GM23338 (cell line): ENCODE results near the gene DDX25. TPM values are rescaled to one million over a fixed set of nuclear protein-coding genes. Genes with fewer than 3 reads are reported as not detected.

Experiments used
- ATAC-seq: fragments of 200-7000 bp; cut with Tn5 transposase; 3 replicates; pipeline ENCODE4 v1.9.1; 2020
- DNase-seq: peaks from one replicate; pipeline ENCODE4 v3.0.0-alpha.2; 2015; ENCODE audit warnings: low spot score
- H2AFZ ChIP-seq: fragments of 200-600 bp; sonication (generic); 2 replicates; pipeline ENCODE4 v1.8.0; 2016; ENCODE audit warnings: antibody characterized with exemption, mild to moderate bottlenecking, moderate library complexity
- H3F3A ChIP-seq: fragments of 200-600 bp; sonication (generic); replicated peaks from 2 replicates; pipeline ENCODE4 v1.8.0; 2017; ENCODE audit warnings: antibody characterized with exemption, mixed run types, low read depth
- H3K27ac ChIP-seq: fragments of 200-600 bp; sonication (generic); 2 replicates; pipeline ENCODE4 v1.6.1; 2016; ENCODE audit warnings: low read depth
- H3K27me3 ChIP-seq: fragments of 200-600 bp; sonication (generic); 2 replicates; pipeline ENCODE4 v1.8.0; 2016; ENCODE audit warnings: mild to moderate bottlenecking, mixed run types, moderate library complexity; ENCODE audit not compliant: insufficient read depth
- H3K36me3 ChIP-seq: fragments of 200-600 bp; sonication (generic); 2 replicates; pipeline ENCODE4 v1.8.0; 2016; ENCODE audit warnings: mild to moderate bottlenecking; ENCODE audit not compliant: insufficient read depth
- H3K4me1 ChIP-seq: fragments of 200-600 bp; sonication (generic); 2 replicates; pipeline ENCODE4 v1.8.0; 2016; ENCODE audit warnings: mild to moderate bottlenecking, moderate library complexity; ENCODE audit not compliant: insufficient read depth
- H3K4me2 ChIP-seq: fragments of 200-600 bp; sonication (generic); 2 replicates; pipeline ENCODE4 v1.7.1; 2017; ENCODE audit warnings: mixed run types
- H3K4me3 ChIP-seq: fragments of 200-600 bp; sonication (generic); 2 replicates; pipeline ENCODE4 v1.6.1; 2016; ENCODE audit warnings: mixed run types
- H3K79me2 ChIP-seq: fragments of 200-600 bp; sonication (generic); replicated peaks from 2 replicates; pipeline ENCODE4 v1.8.0; 2017; ENCODE audit warnings: mild to moderate bottlenecking; ENCODE audit not compliant: insufficient read depth
- H3K9me2 ChIP-seq: fragments of 200-600 bp; sonication (generic); 2 replicates; pipeline ENCODE4 v1.8.0; 2017; ENCODE audit not compliant: insufficient read depth
- H4K20me1 ChIP-seq: fragments of 200-600 bp; sonication (generic); replicated peaks from 2 replicates; pipeline ENCODE4 v1.8.0; 2017; ENCODE audit warnings: mild to moderate bottlenecking; ENCODE audit not compliant: insufficient read depth
- H3K27ac Mint-ChIP-seq: 2 replicates; pipeline ENCODE4 v1.8.0; 2020; ENCODE audit warnings: inconsistent platforms, mild to moderate bottlenecking, moderate library complexity, mixed read lengths
- H3K27me3 Mint-ChIP-seq: 3 replicates; pipeline ENCODE4 v1.8.0; 2022; ENCODE audit warnings: low read depth, mild to moderate bottlenecking, moderate library complexity, mixed read lengths, inconsistent platforms; ENCODE audit not compliant: insufficient read depth, poor library complexity
- H3K36me3 Mint-ChIP-seq: 3 replicates; pipeline ENCODE4 v1.8.0; 2021; ENCODE audit warnings: low read depth, mild to moderate bottlenecking, inconsistent platforms, moderate library complexity, mixed read lengths
- H3K4me1 Mint-ChIP-seq: 3 replicates; pipeline ENCODE4 v1.8.0; 2020; ENCODE audit warnings: mild to moderate bottlenecking, inconsistent platforms, mixed read lengths
- H3K4me3 Mint-ChIP-seq: 3 replicates; pipeline ENCODE4 v1.8.0; 2021; ENCODE audit warnings: moderate library complexity, mild to moderate bottlenecking, inconsistent platforms, mixed read lengths
- H3K9me3 Mint-ChIP-seq: 3 replicates; pipeline ENCODE4 v1.8.0; 2020; ENCODE audit warnings: moderate library complexity, mild to moderate bottlenecking, inconsistent platforms, mixed read lengths
- CREB1 ChIP-seq: fragments of 250-450 bp; sonication (Bioruptor Pico); IDR thresholded peaks from 2 replicates; pipeline ENCODE4 v1.5.0; 2020; ENCODE audit warnings: low read depth, mild to moderate bottlenecking, moderate library complexity
- CTCF ChIP-seq, 2 experiments: fragments of 200-600 bp in 1 of 2; sonication (generic) in 1 of 2; conservative IDR thresholded peaks; 2 replicates each; pipeline versions ENCODE4 v1.5.1 to v1.6.1; 2016 to 2017; ENCODE audit warnings: antibody characterized with exemption in 2 of 2, low read depth in 2 of 2, mild to moderate bottlenecking in 2 of 2, moderate library complexity in 1 of 2
- ETS1 ChIP-seq: IDR thresholded peaks from 2 replicates; pipeline ENCODE4 v1.6.1; 2016; ENCODE audit warnings: antibody characterized with exemption
- NANOG ChIP-seq: IDR thresholded peaks from 2 replicates; pipeline ENCODE4 v1.6.1; 2016; ENCODE audit warnings: antibody characterized with exemption, borderline replicate concordance
- POLR2AphosphoS5 ChIP-seq: IDR thresholded peaks from 2 replicates; pipeline ENCODE4 v1.6.1; 2016; ENCODE audit warnings: antibody characterized with exemption, low read depth
- REST ChIP-seq: IDR thresholded peaks from one replicate; pipeline ENCODE4 v1.6.1; 2018; ENCODE audit warnings: antibody characterized with exemption; ENCODE audit not compliant: unreplicated experiment
- ZNF114 ChIP-seq: fragments of 250-450 bp; sonication (Bioruptor Pico); IDR thresholded peaks from 2 replicates; pipeline ENCODE4 v1.5.0; 2020; ENCODE audit warnings: mild to moderate bottlenecking, moderate library complexity
- ZNF331 ChIP-seq: fragments of 250-450 bp; sonication (Bioruptor Pico); IDR thresholded peaks from 2 replicates; pipeline ENCODE4 v1.5.0; 2020; ENCODE audit warnings: low read depth, mild to moderate bottlenecking, moderate library complexity
- ZNF462 ChIP-seq: fragments of 250-450 bp; sonication (Bioruptor Pico); IDR thresholded peaks from 2 replicates; pipeline ENCODE4 v1.5.0; 2020; ENCODE audit warnings: mild to moderate bottlenecking, moderate library complexity
- polyA plus RNA-seq: library from polyadenylated mRNA; unstranded; fragments of >200 nt; fragmentation: Nextera tagmentation; extraction: Ambion mirVana; gene quantifications from 2 replicates; pipeline ENCODE4 v1.2.1, GENCODE V29; 2016
- total RNA-seq: library from RNA; depleted of rRNA; stranded (reverse); fragments of >200 nt; shearing (Covaris generic); gene quantifications from 2 replicates; pipeline ENCODE4 v1.2.3, GENCODE V29; 2014

DDX25 gene
- total and polyA plus RNA-seq, 2 experiments from 2014 or later = 20.6 to 23.6 TPM

GRCh38 chr11:125950696-125951651 lies 46.7 kb downstream of the DDX25 start (continued):
- TF ChIP-seq CTCF (conservative IDR thresholded peaks at IDR 0.05; ENCODE audit: low read depth in 2 of 2) (no peak), NANOG (no peak), POLR2AphosphoS5 (no peak)

- no peaks in the 10 kb centered on the region; the same call in 2 of the 3 replicates for H3K36me3 Mint-ChIP-seq
- 0 out of 2 replicates have a peak overlapping the region, but pooled peaks have one; percentile 49 for H3K27ac Mint-ChIP-seq
These were observed 47.4 kb downstream of the DDX25 start for GRCh38 chr11:125951731-125952130.

More at GRCh38 chr11:125951731-125952130, 47.4 kb downstream of the DDX25 start:
- H4K20me1 ChIP-seq = no peaks in the 10 kb centered on the region
- H2AFZ ChIP-seq = no peak overlapping the region
- Mint-ChIP-seq H3K4me3 (no peak overlapping the region; the same call in 2 of the 3 replicates), H3K9me3 (no peaks in the 10 kb centered on the region; the same call in 2 of the 3 replicates), H3K27me3 (peaks cover 3% of the 10 kb centered on the region), H3K4me1 (peaks cover 9% of the 10 kb centered on the region)
- no peaks in the 10 kb centered on the region for H3K36me3 ChIP-seq
- no peaks in the 10 kb centered on the region for H3K9me2 ChIP-seq
- H3K4me2 ChIP-seq = no peak overlapping the region
- H3K4me1 ChIP-seq = no peaks in the 10 kb centered on the region
- H3F3A ChIP-seq = no peaks in the 10 kb centered on the region
- no peak overlapping the region for H3K27ac ChIP-seq
- TF ChIP-seq ZNF462 (CRISPR knock-in tag) (no peak), POLR2AphosphoS5 (no peak), ETS1 (no peak), REST (no peak), ZNF114 (CRISPR knock-in tag) (no peak), ZNF331 (CRISPR knock-in tag) (no peak), CREB1 (no peak)
- peak; percentile 32 for ATAC-seq
- H3K79me2 ChIP-seq = no peaks in the 10 kb centered on the region
- DNase-seq = no peak
- H3K27me3 ChIP-seq = no peaks in the 10 kb centered on the region
- no peak overlapping the region for H3K4me3 ChIP-seq
